Measurements from ENCODE around the gene ZNF281. TPM values are rescaled to one million over a fixed set of nuclear protein-coding genes. Genes with fewer than 3 reads are reported as not detected.

Gene ZNF281
- total RNA-seq, 4 donors from 2014 or later: 13.0 to 18.7 (median 15.6) TPM

GRCh38 chr1:200366577-200367253, 43.1 kb downstream of the ZNF281 start:
- no peak for TF ChIP-seq CTCF (IDR thresholded peaks at IDR 0.05)
- DNase-seq (ENCODE audit: low spot score) (no peak), ATAC-seq (ENCODE audit: low FRiP score) (no peak)

GRCh38 chr1:200365897-200366426, 43.9 kb downstream of the ZNF281 start:
- TF ChIP-seq CTCF (IDR thresholded peaks at IDR 0.05): no peak
- DNase-seq (ENCODE audit: low spot score) (no peak), ATAC-seq (ENCODE audit: low FRiP score) (no peak)

GRCh38 chr1:200364831-200365230, 45.0 kb downstream of the ZNF281 start:
- no peak for ATAC-seq (ENCODE audit: low FRiP score)
- TF ChIP-seq CTCF (IDR thresholded peaks at IDR 0.05): no peak
- DNase-seq (ENCODE audit: low spot score): no peak

- ATAC-seq (ENCODE audit: low FRiP score) (no peak), DNase-seq (ENCODE audit: low spot score) (no peak)
- no peak for TF ChIP-seq CTCF (IDR thresholded peaks at IDR 0.05)
These were observed 45.6 kb downstream of the ZNF281 start for GRCh38 chr1:200364091-200364759.

- no peak for ATAC-seq (ENCODE audit: low FRiP score)
- no peak for DNase-seq (ENCODE audit: low spot score)
- TF ChIP-seq CTCF (IDR thresholded peaks at IDR 0.05): no peak
These were observed 46.4 kb downstream of the ZNF281 start for GRCh38 chr1:200363264-200363933.

- no peak for DNase-seq (ENCODE audit: low spot score)
- no peak for ATAC-seq (ENCODE audit: low FRiP score)
- TF ChIP-seq CTCF (IDR thresholded peaks at IDR 0.05): no peak
These were observed 47.4 kb downstream of the ZNF281 start for GRCh38 chr1:200362421-200362820.
